Aorta (tissue), 5 donors: ENCODE data around the gene CIDEC. TPM values are rescaled to one million over a fixed set of nuclear protein-coding genes. Genes with fewer than 3 reads are reported as not detected.
"Not testable (repeated sequence)": the region's sequence is repeated elsewhere in the genome, so short reads cannot be mapped to it uniquely, and the experiment has no call there.

Experiments
- ATAC-seq: fragments of 200-7000 bp; cut with Tn5 transposase; one replicate; pipeline ENCODE4 v1.9.1; 2022; ENCODE audit warnings: moderate library complexity; ENCODE audit not compliant: low FRiP score
- DNase-seq, 2 donors: peaks; one replicate each; pipeline ENCODE4 v3.0.0-alpha.2; 2020
- H3K27ac ChIP-seq, 2 donors: one replicate each; pipeline ENCODE4 v1.5.1; 2013; ENCODE audit warnings: low read length in 2 of 2, mild to moderate bottlenecking in 2 of 2, moderate library complexity in 2 of 2, control low read depth in 1 of 2, inconsistent platforms in 1 of 2, low read depth in 1 of 2
- H3K27me3 ChIP-seq, 2 donors: one replicate each; pipeline ENCODE4 v1.6.1; 2013; ENCODE audit warnings: control low read depth in 1 of 2, low read length in 1 of 2, mild to moderate bottlenecking in 1 of 2, moderate library complexity in 1 of 2; ENCODE audit not compliant: insufficient read depth in 2 of 2, control insufficient read depth in 1 of 2
- H3K36me3 ChIP-seq, 2 donors: one replicate each; pipeline ENCODE4 v1.6.1; 2013; ENCODE audit warnings: control low read depth in 1 of 2, low read length in 1 of 2, mild to moderate bottlenecking in 1 of 2; ENCODE audit not compliant: insufficient read depth in 2 of 2, control insufficient read depth in 1 of 2
- H3K4me1 ChIP-seq, 2 donors: one replicate each; pipeline ENCODE4 v1.6.1; 2013; ENCODE audit warnings: low read length in 2 of 2, control low read depth in 1 of 2, mild to moderate bottlenecking in 1 of 2, moderate library complexity in 1 of 2; ENCODE audit not compliant: insufficient read depth in 2 of 2, control insufficient read depth in 1 of 2
- H3K4me3 ChIP-seq, 2 donors: one replicate each; pipeline ENCODE4 v1.5.1; 2013; ENCODE audit warnings: low read length in 2 of 2, control low read depth in 1 of 2, mild to moderate bottlenecking in 1 of 2
- H3K9me3 ChIP-seq: one replicate; pipeline ENCODE4 v1.6.1; 2013; ENCODE audit warnings: mild to moderate bottlenecking, low read length; ENCODE audit not compliant: control insufficient read depth
- WGBS, 2 donors: extraction: QIAGEN DNeasy Blood & Tissue Kit; methylation state at CpG; one replicate each; pipeline ENCODE4 v1.1.7; 2013; 5-methylcytosine and 5-hydroxymethylcytosine counted together
- intact Hi-C, 2 donors: fragments of 100-400 bp; cut with DNase I; formaldehyde crosslinking; loops; one replicate each; pipeline versions ENCODE4 v1.14.2 to v1.15.0; 2022
- polyA plus RNA-seq, 2 donors: library from polyadenylated mRNA; stranded (reverse); fragments of 200-250 nt; gene quantifications; one replicate each; pipeline ENCODE4 v1.2.3, GENCODE V29; 2013
- total RNA-seq, 2 donors: library from RNA; stranded (reverse); fragmentation: NEBNext Ultra II Directional; extraction: Animal tissue kit (Norgen Biotek cat#: 25700); gene quantifications; one replicate each; pipeline ENCODE4 v1.2.1, GENCODE V29; 2021
- donor health status: healthy with polysubstance abuse.
- donor health status: Bipolar disorder and iron deficiency.
- donor health status: DM: no; HTN: no; CAD: no.
- donor health status: DM: no; HTN: no; CAD: no.
- donor health status: DM: yes; HTN: yes; CAD: no.

CIDEC gene
- total and polyA plus RNA-seq, 4 donors, result 0.87 to 75.3 (median 1.1) TPM; not detected in 1

- ATAC-seq, DNase-seq, H3K4me1 ChIP-seq, H3K4me3 ChIP-seq, H3K27ac ChIP-seq, intact Hi-C loops, H3K27me3 ChIP-seq, H3K9me3 ChIP-seq, H3K36me3 ChIP-seq: not testable (repeated sequence)
- 34 to 56% methylated on average over 6 to 9 of the region's 9 CpGs for WGBS, 2 donors
Measured at GRCh38 chr3:9847870-9848269, 32.2 kb downstream of the CIDEC start.

GRCh38 chr3:9846931-9847488, 33.0 kb downstream of the CIDEC start:
- DNase-seq, result no peak
- intact Hi-C loops, result no loop called here
- WGBS, 2 donors, result 89 to 91% methylated on average over 6 of the region's 6 CpGs

GRCh38 chr3:9846231-9846630, 33.8 kb downstream of the CIDEC start:
- H3K27me3 ChIP-seq, result no peaks in the 10 kb centered on the region
- H3K4me3 ChIP-seq, result no peak overlapping the region
- WGBS, 2 donors, result 65 to 68% methylated on average over 6 of the region's 6 CpGs
- intact Hi-C loops, result no loop called here
- H3K36me3 ChIP-seq, result no peaks in the 10 kb centered on the region
- no peaks in the 10 kb centered on the region for H3K4me1 ChIP-seq
- no peak overlapping the region for H3K27ac ChIP-seq
- no peak for DNase-seq
- no peak for ATAC-seq
- no peaks in the 10 kb centered on the region for H3K9me3 ChIP-seq

More at GRCh38 chr3:9846931-9847488, 33.0 kb downstream of the CIDEC start:
- Histone ChIP-seq H3K4me3 (no peak overlapping the region), H3K36me3 (no peaks in the 10 kb centered on the region), H3K27ac (no peak overlapping the region), H3K27me3 (no peaks in the 10 kb centered on the region), H3K9me3 (no peaks in the 10 kb centered on the region), H3K4me1 (no peaks in the 10 kb centered on the region)
- ATAC-seq, result no peak

- Histone ChIP-seq H3K27me3 (no peaks in the 10 kb centered on the region), H3K27ac (peak within 1 kb of the TSS in 1 of 2 donors; percentile 37), H3K9me3 (no peaks in the 10 kb centered on the region), H3K4me1 (no peaks in the 10 kb centered on the region), H3K4me3 (peak within 1 kb of the TSS; percentile 50 to 66), H3K36me3 (no peaks in the 10 kb centered on the region)
- 0% methylated on average over 42 of the region's 42 CpGs for WGBS, 2 donors
- intact Hi-C loops, result loop anchor here (5.0 kb wide), 1 partner anchor 73 kb away; the partner anchor contains the start of gene IL17RC (in 2 of the 2)
- peak; percentile 100 for ATAC-seq
- peak; percentile 98 to 99 for DNase-seq
Measured at GRCh38 chr3:9843715-9844438, 36.2 kb downstream of the CIDEC start, which contains the start of gene RPUSD3. TSS of gene RPUSD3 (minus strand) at chr3:9844008. CDS start at chr3:9843990, 18 bp downstream.

- H3K9me3 ChIP-seq, result no peaks in the 10 kb centered on the region
- no peak overlapping the region for H3K4me3 ChIP-seq
- WGBS, 2 donors, result 81% methylated on average over 8 of the region's 8 CpGs
- H3K27ac ChIP-seq, result no peak overlapping the region
- no peaks in the 10 kb centered on the region for H3K27me3 ChIP-seq
- no peaks in the 10 kb centered on the region for H3K36me3 ChIP-seq
- intact Hi-C loops, result loop anchor here (5.0 kb wide), 1 partner anchor 76 kb away; the partner anchor contains the start of gene IL17RC (in 2 of the 2)
- H3K4me1 ChIP-seq, result no peaks in the 10 kb centered on the region
- ATAC-seq, result no peak
- DNase-seq, result no peak
Measured at GRCh38 chr3:9841015-9841414, 39.0 kb downstream of the CIDEC start.

GRCh38 chr3:9838856-9839255, 41.2 kb downstream of the CIDEC start:
- Histone ChIP-seq H3K4me3 (no peak overlapping the region), H3K36me3 (peaks cover 0 to 4% of the 10 kb centered on the region in 2 donors), H3K4me1 (no peaks in the 10 kb centered on the region), H3K9me3 (no peaks in the 10 kb centered on the region), H3K27me3 (no peaks in the 10 kb centered on the region), H3K27ac (no peak overlapping the region)
- ATAC-seq (no peak), DNase-seq (no peak)
- intact Hi-C loops, result no loop called here
- WGBS, 2 donors, result 73 to 74% methylated on average over 4 of the region's 4 CpGs

GRCh38 chr3:9837701-9838582, 42.1 kb downstream of the CIDEC start:
- Histone ChIP-seq H3K9me3 (no peaks in the 10 kb centered on the region), H3K4me3 (no peak overlapping the region), H3K4me1 (no peaks in the 10 kb centered on the region), H3K27ac (no peak overlapping the region), H3K36me3 (peaks cover 0 to 4% of the 10 kb centered on the region in 2 donors), H3K27me3 (no peaks in the 10 kb centered on the region)
- DNase-seq, result no peak
- 87 to 88% methylated on average over 12 of the region's 12 CpGs for WGBS, 2 donors
- intact Hi-C loops, result no loop called here
- ATAC-seq, result no peak

GRCh38 chr3:9834520-9835380, 45.3 kb downstream of the CIDEC start:
- WGBS, 2 donors, result 81 to 82% methylated on average over 18 of the region's 18 CpGs
- intact Hi-C loops, result no loop called here
- no peak for ATAC-seq
- no peak overlapping the region for H3K27ac ChIP-seq
- no peaks in the 10 kb centered on the region for H3K4me1 ChIP-seq
- no peak for DNase-seq
- no peaks in the 10 kb centered on the region for H3K9me3 ChIP-seq
- H3K36me3 ChIP-seq, result peaks cover 0 to 6% of the 10 kb centered on the region in 2 donors
- no peak overlapping the region for H3K4me3 ChIP-seq
- no peaks in the 10 kb centered on the region for H3K27me3 ChIP-seq
